ENCODE measurements around the gene TYSND1.
A peak's percentile ranks its signal among the peaks of the same experiment; 100 is the strongest.

The TYSND1 gene

DNA sequence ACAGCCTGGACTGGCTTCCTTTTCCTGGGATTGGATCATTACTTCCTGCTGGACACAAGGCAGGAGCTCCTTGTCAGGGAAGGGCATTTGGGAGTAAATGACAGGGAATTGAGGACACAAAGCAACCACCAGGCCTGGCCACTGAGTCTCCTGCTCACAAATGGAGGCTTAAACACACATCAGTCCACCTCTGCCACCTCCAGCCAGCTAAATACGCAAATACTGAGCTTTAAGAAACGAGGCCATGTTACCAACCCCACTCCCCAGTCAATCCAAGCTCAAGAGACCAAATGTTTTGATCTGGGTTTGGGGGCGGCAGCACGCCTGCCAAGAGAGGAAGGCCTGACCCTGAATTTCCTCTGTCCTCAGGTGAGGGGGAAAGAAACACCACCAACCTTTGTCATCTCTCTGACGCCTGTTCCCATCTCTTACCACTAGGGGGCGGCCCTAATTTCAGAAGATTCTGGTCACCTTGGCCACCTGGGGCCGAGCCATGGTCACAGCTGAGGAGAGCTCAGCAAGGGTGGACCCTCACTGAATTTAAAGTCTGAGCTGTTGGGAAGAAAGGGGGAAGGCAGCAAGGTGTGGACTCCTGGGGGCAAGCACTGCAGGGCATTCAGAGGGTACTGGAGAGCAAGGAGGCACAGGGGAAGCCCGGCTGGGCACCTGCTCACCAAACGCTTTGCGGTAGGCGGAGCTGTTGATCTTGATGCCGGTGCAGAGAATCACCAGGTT, 30.4 kb downstream of the TYSND1 start:
- no peak overlapping the region for H3K4me3 ChIP-seq (replicated peaks in 1 of 2; ENCODE audit: low read depth in 2 of 2, low read length in 2 of 2)
- TF ChIP-seq, protein P1, sequence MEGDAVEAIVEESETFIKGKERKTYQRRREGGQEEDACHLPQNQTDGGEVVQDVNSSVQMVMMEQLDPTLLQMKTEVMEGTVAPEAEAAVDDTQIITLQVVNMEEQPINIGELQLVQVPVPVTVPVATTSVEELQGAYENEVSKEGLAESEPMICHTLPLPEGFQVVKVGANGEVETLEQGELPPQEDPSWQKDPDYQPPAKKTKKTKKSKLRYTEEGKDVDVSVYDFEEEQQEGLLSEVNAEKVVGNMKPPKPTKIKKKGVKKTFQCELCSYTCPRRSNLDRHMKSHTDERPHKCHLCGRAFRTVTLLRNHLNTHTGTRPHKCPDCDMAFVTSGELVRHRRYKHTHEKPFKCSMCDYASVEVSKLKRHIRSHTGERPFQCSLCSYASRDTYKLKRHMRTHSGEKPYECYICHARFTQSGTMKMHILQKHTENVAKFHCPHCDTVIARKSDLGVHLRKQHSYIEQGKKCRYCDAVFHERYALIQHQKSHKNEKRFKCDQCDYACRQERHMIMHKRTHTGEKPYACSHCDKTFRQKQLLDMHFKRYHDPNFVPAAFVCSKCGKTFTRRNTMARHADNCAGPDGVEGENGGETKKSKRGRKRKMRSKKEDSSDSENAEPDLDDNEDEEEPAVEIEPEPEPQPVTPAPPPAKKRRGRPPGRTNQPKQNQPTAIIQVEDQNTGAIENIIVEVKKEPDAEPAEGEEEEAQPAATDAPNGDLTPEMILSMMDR (IDR thresholded peaks at IDR 0.05; ENCODE audit: low read depth, low read length): peak; percentile 74
- peak; percentile 39 to 42 for DNase-seq (ENCODE audit: low read depth in 2 of 2)

DNA sequence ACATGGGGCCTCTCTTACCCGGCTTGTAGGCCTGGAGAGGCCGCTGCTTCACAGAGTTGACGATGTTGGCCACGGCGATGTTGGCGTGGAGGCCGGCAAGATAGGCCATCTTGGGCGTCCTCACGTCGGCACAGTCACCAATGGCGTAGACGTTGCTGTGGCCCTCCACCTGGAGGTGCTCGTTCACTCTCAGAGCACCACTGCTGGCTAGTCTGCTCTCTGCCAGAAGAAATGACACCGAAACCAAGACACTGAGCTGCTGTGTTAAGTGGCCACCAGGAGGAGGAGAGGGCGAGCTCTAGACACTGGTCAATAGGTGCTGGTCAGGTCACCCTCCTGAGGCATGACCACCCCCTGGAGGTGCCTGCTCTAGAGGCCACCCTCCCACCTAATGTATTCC, 31.6 kb downstream of the TYSND1 start:
- TF ChIP-seq, protein P1 (IDR thresholded peaks at IDR 0.05; ENCODE audit: low read depth, low read length): no peak
- no peak for DNase-seq (ENCODE audit: low read depth in 2 of 2)
- no peak overlapping the region for H3K4me3 ChIP-seq (replicated peaks in 1 of 2; ENCODE audit: low read depth in 2 of 2, low read length in 2 of 2)

- DNase-seq (ENCODE audit: low read depth in 2 of 2): no peak
- no peak overlapping the region for H3K4me3 ChIP-seq (replicated peaks in 1 of 2; ENCODE audit: low read depth in 2 of 2, low read length in 2 of 2)
- TF ChIP-seq, protein P1 (IDR thresholded peaks at IDR 0.05; ENCODE audit: low read depth, low read length): no peak
Observed at GRCh38 chr10:70112071-70112470, 34.4 kb downstream of the TYSND1 start.

DNA sequence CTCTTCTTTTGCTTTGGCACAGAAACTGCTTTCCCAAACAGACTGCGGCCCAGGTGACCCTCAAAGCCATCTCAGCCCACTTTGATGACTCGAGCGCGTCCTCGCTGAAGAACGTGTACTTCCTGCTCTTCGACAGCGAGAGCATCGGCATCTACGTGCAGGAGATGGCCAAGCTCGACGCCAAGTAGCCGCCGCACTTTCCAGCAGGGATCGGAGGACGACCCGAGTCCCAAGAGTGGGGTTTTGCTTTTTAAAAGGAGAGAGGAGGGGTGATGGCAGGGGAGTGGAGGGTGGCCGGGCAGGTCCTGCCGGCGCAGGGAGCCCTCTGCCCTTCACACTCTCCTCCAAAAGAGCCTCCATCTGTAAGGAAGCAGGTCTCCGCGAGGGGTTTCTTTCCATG, 35.0 kb downstream of the TYSND1 start:
- no peak for DNase-seq (ENCODE audit: low read depth in 2 of 2)
- TF ChIP-seq, protein P1 (IDR thresholded peaks at IDR 0.05; ENCODE audit: low read depth, low read length): no peak
- no peak overlapping the region for H3K4me3 ChIP-seq (replicated peaks in 1 of 2; ENCODE audit: low read depth in 2 of 2, low read length in 2 of 2)

DNA sequence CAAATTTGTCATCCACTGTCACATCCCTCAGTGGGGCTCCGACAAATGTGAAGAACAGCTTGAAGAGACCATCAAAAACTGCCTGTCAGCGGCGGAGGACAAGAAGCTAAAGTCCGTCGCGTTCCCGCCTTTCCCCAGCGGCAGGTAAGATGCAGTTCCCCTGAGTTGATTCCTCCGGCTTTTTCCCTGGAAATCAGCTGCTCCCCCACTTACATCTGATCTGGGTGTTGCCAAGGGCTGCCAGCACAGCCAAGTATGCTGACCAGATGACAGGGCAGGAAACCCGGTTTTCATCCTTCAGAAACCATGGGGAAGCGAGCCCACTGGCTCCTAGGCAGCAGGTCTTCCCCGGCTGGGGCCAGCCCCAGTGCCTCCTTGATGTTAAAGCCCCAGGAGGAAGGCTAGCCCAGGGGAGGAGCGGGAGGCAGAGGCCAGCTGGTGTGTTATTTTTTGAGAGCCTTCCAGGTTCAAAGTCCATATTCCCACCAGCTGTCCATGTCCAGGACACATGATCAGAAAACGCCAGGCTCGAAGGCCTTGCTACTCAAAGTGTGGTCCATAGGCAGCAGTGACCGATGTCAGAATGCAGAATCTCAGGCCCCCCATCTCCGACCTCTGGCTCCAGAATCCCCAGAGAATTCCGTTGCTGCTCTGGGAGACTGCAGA, 37.3 kb downstream of the TYSND1 start:
- H3K4me3 ChIP-seq (replicated peaks in 1 of 2; ENCODE audit: low read depth in 2 of 2, low read length in 2 of 2): no peak overlapping the region
- no peak for DNase-seq (ENCODE audit: low read depth in 2 of 2)
- TF ChIP-seq, protein P1 (IDR thresholded peaks at IDR 0.05; ENCODE audit: low read depth, low read length): no peak

DNA sequence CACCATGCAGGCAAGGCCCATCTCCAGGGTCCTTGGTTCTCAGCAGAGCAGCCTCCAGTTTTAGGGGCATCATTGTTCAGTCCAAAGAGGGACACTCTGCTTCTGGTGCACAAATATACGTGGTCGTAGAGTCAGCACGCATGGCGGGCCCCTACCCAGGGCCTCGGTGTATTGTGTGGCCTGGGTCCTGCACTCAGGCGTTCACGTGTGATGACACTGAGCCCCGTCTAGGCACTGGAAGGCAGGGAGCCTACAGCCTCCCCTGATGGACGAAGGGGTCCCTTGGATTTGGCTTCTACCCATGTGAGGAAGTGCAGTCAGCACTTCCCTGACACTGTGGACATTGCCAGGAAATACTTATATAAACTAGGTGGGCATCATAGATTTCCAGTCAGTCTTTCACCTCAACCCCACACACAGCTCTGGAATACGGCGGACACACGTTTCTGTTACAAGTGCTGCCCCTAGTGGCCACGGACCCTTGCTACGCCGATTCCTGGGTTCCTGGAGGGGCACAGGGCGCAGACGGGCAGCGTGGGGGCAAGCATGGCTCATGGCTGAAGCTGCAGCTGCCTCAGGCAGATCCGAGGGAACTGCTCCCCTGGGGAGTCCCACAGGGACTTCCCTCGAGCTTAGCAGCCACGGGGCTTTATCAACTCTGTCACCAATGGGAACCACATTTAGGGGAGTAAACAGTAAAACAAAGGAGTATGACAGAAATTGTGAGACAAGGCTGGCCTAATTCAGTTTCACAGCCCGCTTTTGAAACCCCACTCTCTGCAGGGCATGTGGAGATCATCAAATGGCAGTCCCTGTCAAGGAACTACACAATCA, 39.3 kb downstream of the TYSND1 start:
- DNase-seq (ENCODE audit: low read depth in 2 of 2): peak in 1 of 2 donors; percentile 10
- TF ChIP-seq, protein P1 (IDR thresholded peaks at IDR 0.05; ENCODE audit: low read depth, low read length): peak; percentile 55
- H3K4me3 ChIP-seq (replicated peaks in 1 of 2; ENCODE audit: low read depth in 2 of 2, low read length in 2 of 2): no peak overlapping the region
